Measurements from ENCODE around the gene BCL6.

Gene BCL6

DNA sequence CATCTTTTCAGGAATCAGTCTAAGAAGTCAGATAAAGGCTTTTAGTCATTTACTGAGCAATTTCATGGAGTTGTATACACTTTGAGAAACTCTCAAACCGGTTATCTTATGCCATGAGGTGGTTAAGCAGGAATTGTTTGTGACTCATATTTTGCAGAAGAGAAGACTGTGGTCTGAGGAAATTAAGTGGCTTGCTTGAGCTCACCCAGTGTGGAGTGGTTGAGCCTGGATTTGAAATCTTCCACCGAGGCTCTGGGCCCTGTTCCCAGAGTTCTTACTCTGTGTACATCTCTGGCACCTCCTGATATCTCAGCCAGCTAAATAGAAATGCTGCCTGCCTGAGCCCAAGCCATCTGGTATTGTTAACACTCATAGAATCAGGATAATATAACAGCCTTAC lies 37.8 kb upstream of the BCL6 start:
- no peak overlapping the region for H2AFZ ChIP-seq (ENCODE audit: low read length)

DNA sequence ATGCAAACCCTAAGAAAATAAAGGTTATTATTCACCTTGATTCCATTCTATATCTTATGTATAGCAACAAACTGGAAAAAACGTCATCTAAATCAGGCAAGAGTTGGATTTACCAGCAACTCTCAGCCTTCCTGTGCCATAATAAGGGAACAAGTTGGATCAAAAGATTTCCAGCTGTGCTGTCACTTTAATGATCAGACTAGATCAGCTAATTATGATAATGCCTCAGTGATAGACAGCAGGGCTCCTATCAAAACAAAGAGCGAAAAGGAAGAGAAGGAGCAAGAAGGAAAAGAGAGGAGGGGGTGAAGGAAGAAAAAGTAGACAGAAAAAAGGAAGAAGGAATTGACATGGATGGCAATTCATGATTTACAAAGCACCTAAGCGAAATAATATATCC lies 36.7 kb upstream of the BCL6 start:
- Histone ChIP-seq H3K27ac (ENCODE audit: low read depth, low read length, poor library complexity, severe bottlenecking) (no peak overlapping the region), H3K27me3 (ENCODE audit: insufficient read depth, low read length) (no peaks in the 10 kb centered on the region), H3K9ac (ENCODE audit: low read length) (no peak overlapping the region), H3K4me3 (ENCODE audit: low read depth, low read length, poor library complexity, severe bottlenecking) (no peak overlapping the region), H3K36me3 (ENCODE audit: insufficient read depth, low read length) (no peaks in the 10 kb centered on the region), H3K4me2 (ENCODE audit: low read length) (no peak overlapping the region), H3K79me2 (ENCODE audit: insufficient read depth, low read length) (no peaks in the 10 kb centered on the region), H3K9me3 (ENCODE audit: low read length) (no peaks in the 10 kb centered on the region), H3F3A (ENCODE audit: insufficient read depth, low read length) (no peaks in the 10 kb centered on the region), H3K9me2 (ENCODE audit: low read depth, low read length) (no peaks in the 10 kb centered on the region), H2AFZ (ENCODE audit: low read length) (no peak overlapping the region), H3K4me1 (ENCODE audit: insufficient read depth, low read length, severe bottlenecking) (peaks cover 8% of the 10 kb centered on the region), H4K20me1 (ENCODE audit: insufficient read depth, low read length) (no peaks in the 10 kb centered on the region)
- no peak for TF ChIP-seq EZH2 (IDR thresholded peaks at IDR 0.05; ENCODE audit: borderline replicate concordance, low read length)
- TF ChIP-seq, protein P1, sequence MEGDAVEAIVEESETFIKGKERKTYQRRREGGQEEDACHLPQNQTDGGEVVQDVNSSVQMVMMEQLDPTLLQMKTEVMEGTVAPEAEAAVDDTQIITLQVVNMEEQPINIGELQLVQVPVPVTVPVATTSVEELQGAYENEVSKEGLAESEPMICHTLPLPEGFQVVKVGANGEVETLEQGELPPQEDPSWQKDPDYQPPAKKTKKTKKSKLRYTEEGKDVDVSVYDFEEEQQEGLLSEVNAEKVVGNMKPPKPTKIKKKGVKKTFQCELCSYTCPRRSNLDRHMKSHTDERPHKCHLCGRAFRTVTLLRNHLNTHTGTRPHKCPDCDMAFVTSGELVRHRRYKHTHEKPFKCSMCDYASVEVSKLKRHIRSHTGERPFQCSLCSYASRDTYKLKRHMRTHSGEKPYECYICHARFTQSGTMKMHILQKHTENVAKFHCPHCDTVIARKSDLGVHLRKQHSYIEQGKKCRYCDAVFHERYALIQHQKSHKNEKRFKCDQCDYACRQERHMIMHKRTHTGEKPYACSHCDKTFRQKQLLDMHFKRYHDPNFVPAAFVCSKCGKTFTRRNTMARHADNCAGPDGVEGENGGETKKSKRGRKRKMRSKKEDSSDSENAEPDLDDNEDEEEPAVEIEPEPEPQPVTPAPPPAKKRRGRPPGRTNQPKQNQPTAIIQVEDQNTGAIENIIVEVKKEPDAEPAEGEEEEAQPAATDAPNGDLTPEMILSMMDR (IDR thresholded peaks at IDR 0.05; ENCODE audit: low read length), result no peak

More for the DNA sequence above, 37.8 kb upstream of the BCL6 start:
- Histone ChIP-seq H3K9me2 (ENCODE audit: low read depth, low read length) (no peaks in the 10 kb centered on the region), H4K20me1 (ENCODE audit: insufficient read depth, low read length) (no peaks in the 10 kb centered on the region), H3K36me3 (ENCODE audit: insufficient read depth, low read length) (no peaks in the 10 kb centered on the region), H3K27ac (ENCODE audit: low read depth, low read length, poor library complexity, severe bottlenecking) (no peak overlapping the region), H3K27me3 (ENCODE audit: insufficient read depth, low read length) (no peaks in the 10 kb centered on the region), H3F3A (ENCODE audit: insufficient read depth, low read length) (no peaks in the 10 kb centered on the region), H3K4me1 (ENCODE audit: insufficient read depth, low read length, severe bottlenecking) (no peaks in the 10 kb centered on the region), H3K4me3 (ENCODE audit: low read depth, low read length, poor library complexity, severe bottlenecking) (no peak overlapping the region), H3K9ac (ENCODE audit: low read length) (no peak overlapping the region), H3K79me2 (ENCODE audit: insufficient read depth, low read length) (no peaks in the 10 kb centered on the region), H3K9me3 (ENCODE audit: low read length) (no peaks in the 10 kb centered on the region), H3K4me2 (ENCODE audit: low read length) (no peak overlapping the region)
- TF ChIP-seq, protein P1 (IDR thresholded peaks at IDR 0.05; ENCODE audit: low read length), result no peak

DNA sequence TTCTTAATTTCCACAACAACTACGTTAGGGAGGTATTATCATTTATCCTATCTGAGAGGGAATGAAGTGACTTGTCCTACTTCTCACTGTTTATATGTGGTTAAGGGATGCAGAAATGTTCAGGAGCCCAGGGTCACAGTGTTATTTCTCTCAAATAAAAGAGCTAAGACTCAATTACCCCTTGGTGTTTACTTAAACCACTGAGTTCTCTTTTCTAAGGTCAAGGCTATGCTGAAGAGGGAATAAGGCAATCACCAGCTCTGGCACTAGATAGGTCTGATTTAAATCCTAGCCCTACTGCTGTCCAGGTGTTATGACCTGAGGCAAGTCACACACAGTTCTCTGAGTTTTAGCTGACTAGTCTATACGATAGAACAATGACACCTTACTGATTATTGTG lies 35.7 kb upstream of the BCL6 start:
- Histone ChIP-seq H3K9me3 (ENCODE audit: low read length) (no peaks in the 10 kb centered on the region), H3K27ac (ENCODE audit: low read depth, low read length, poor library complexity, severe bottlenecking) (no peak overlapping the region)

More for the DNA sequence above, 35.7 kb upstream of the BCL6 start:
- no peak overlapping the region for H2AFZ ChIP-seq (ENCODE audit: low read length)
- H3K9ac ChIP-seq (ENCODE audit: low read length), result no peak overlapping the region
- H3F3A ChIP-seq (ENCODE audit: insufficient read depth, low read length), result no peaks in the 10 kb centered on the region
- H3K36me3 ChIP-seq (ENCODE audit: insufficient read depth, low read length), result no peaks in the 10 kb centered on the region; the same call in 1 of the 2 replicates
- no peaks in the 10 kb centered on the region for H4K20me1 ChIP-seq (ENCODE audit: insufficient read depth, low read length)
- no peaks in the 10 kb centered on the region for H3K9me2 ChIP-seq (ENCODE audit: low read depth, low read length)
- no peaks in the 10 kb centered on the region for H3K79me2 ChIP-seq (ENCODE audit: insufficient read depth, low read length)
- no peaks in the 10 kb centered on the region for H3K27me3 ChIP-seq (ENCODE audit: insufficient read depth, low read length)
- H3K4me1 ChIP-seq (ENCODE audit: insufficient read depth, low read length, severe bottlenecking), result peaks cover 11% of the 10 kb centered on the region
- no peak for TF ChIP-seq EZH2 (IDR thresholded peaks at IDR 0.05; ENCODE audit: borderline replicate concordance, low read length)
- TF ChIP-seq, protein P1 (IDR thresholded peaks at IDR 0.05; ENCODE audit: low read length), result no peak
- no peak overlapping the region for H3K4me3 ChIP-seq (ENCODE audit: low read depth, low read length, poor library complexity, severe bottlenecking)
- H3K4me2 ChIP-seq (ENCODE audit: low read length), result no peak overlapping the region
